ENCODE data around the gene SMNDC1. TPM values are rescaled to one million over a fixed set of nuclear protein-coding genes. Genes with fewer than 3 reads are reported as not detected.

Gene SMNDC1
- total RNA-seq, 1 experiment from 2014 or later, result 26.9 TPM

GRCh38 chr10:110337401-110337800, 32.7 kb upstream of the SMNDC1 start:
- Histone ChIP-seq H3K4me1 (replicated peaks; ENCODE audit: insufficient read depth) (peaks cover 24% of the 10 kb centered on the region), H4K20me1 (ENCODE audit: insufficient read depth) (no peaks in the 10 kb centered on the region), H3K79me2 (ENCODE audit: low read depth) (no peaks in the 10 kb centered on the region), H3K4me3 (no peak overlapping the region), H3K4me2 (peak overlapping the region; percentile 61; the same call in 1 of the 2 replicates), H3F3A (ENCODE audit: insufficient read depth, low read depth) (peaks cover 22% of the 10 kb centered on the region), H3K9me3 (ENCODE audit: insufficient read depth, low read depth) (no peaks in the 10 kb centered on the region), H3K9me2 (ENCODE audit: insufficient read depth) (no peaks in the 10 kb centered on the region), H3K27ac (peak overlapping the region; percentile 84), H3K27me3 (ENCODE audit: insufficient read depth, low read depth) (no peaks in the 10 kb centered on the region), H2AFZ (no peak overlapping the region), H3K36me3 (ENCODE audit: low read depth) (no peaks in the 10 kb centered on the region)
- no peak for DNase-seq
- no peak for TF ChIP-seq EZH2 (IDR thresholded peaks at IDR 0.05; ENCODE audit: low read depth)
- TF ChIP-seq CTCF (conservative IDR thresholded peaks at IDR 0.05), result no peak
- no TSS peak for BruUV-seq (replicated peaks)
- ChIA-PET CTCF (interaction anchor here (1.5 kb wide), 1 partner anchor 17 kb away, joined by 25 read pairs; no protein-coding TSS in a partner anchor), POLR2A (ENCODE audit: unreplicated experiment) (interaction anchor here (0.6 to 0.7 kb wide), 2 partner anchors 123 to 212 kb away, joined by 3 to 6 read pairs; no protein-coding TSS in a partner anchor)
- intact Hi-C loops (cut with micrococcal nuclease; ENCODE audit: unreplicated experiment), result no loop called here

- H3K27ac ChIP-seq, result peak overlapping the region; percentile 84
- H4K20me1 ChIP-seq (ENCODE audit: insufficient read depth), result no peaks in the 10 kb centered on the region
- ChIA-PET CTCF (interaction anchor here (0.8 to 1.5 kb wide), 2 partner anchors 10 to 18 kb away, joined by 4 to 25 read pairs; no protein-coding TSS in a partner anchor), POLR2A (ENCODE audit: unreplicated experiment) (interaction anchor here (0.5 to 0.7 kb wide), 2 partner anchors 17 to 73 kb away, joined by 8 to 12 read pairs; no protein-coding TSS in a partner anchor)
- H3K4me1 ChIP-seq (replicated peaks; ENCODE audit: insufficient read depth), result peaks cover 24% of the 10 kb centered on the region
- no TSS peak for BruUV-seq (replicated peaks)
- H3K79me2 ChIP-seq (ENCODE audit: low read depth), result no peaks in the 10 kb centered on the region
- H3K27me3 ChIP-seq (ENCODE audit: insufficient read depth, low read depth), result no peaks in the 10 kb centered on the region
- TF ChIP-seq EZH2 (IDR thresholded peaks at IDR 0.05; ENCODE audit: low read depth), result no peak
- 0 out of 2 replicates have a peak, but pooled peaks have one; percentile 29 for TF ChIP-seq CTCF (conservative IDR thresholded peaks at IDR 0.05)
- no peaks in the 10 kb centered on the region for H3K36me3 ChIP-seq (ENCODE audit: low read depth)
- DNase-seq, result peak in 1 of 2 experiments; percentile 92
- no peak overlapping the region for H3K4me3 ChIP-seq
- H3F3A ChIP-seq (ENCODE audit: insufficient read depth, low read depth), result peaks cover 22% of the 10 kb centered on the region
- H3K9me2 ChIP-seq (ENCODE audit: insufficient read depth), result no peaks in the 10 kb centered on the region
- intact Hi-C loops (cut with micrococcal nuclease; ENCODE audit: unreplicated experiment), result no loop called here
- peak overlapping the region; percentile 61 for H3K4me2 ChIP-seq
- no peak overlapping the region for H2AFZ ChIP-seq
- H3K9me3 ChIP-seq (ENCODE audit: insufficient read depth, low read depth), result no peaks in the 10 kb centered on the region
These were observed 31.5 kb upstream of the SMNDC1 start for GRCh38 chr10:110336111-110336721.

- no peak for DNase-seq
These were observed 30.8 kb upstream of the SMNDC1 start for GRCh38 chr10:110335314-110336064.

More at GRCh38 chr10:110335314-110336064, 30.8 kb upstream of the SMNDC1 start:
- H4K20me1 ChIP-seq (ENCODE audit: insufficient read depth), result no peaks in the 10 kb centered on the region
- H3K27ac ChIP-seq, result peak overlapping the region; percentile 84
- no TSS peak for BruUV-seq (replicated peaks)
- H3K4me3 ChIP-seq, result no peak overlapping the region
- no peaks in the 10 kb centered on the region for H3K9me2 ChIP-seq (ENCODE audit: insufficient read depth)
- H3K4me1 ChIP-seq (replicated peaks; ENCODE audit: insufficient read depth), result peaks cover 24% of the 10 kb centered on the region
- no peak overlapping the region for H2AFZ ChIP-seq
- TF ChIP-seq EZH2 (IDR thresholded peaks at IDR 0.05; ENCODE audit: low read depth) (no peak), CTCF (conservative IDR thresholded peaks at IDR 0.05) (no peak)
- H3K9me3 ChIP-seq (ENCODE audit: insufficient read depth, low read depth), result peaks cover under 1% of the 10 kb centered on the region; the same call in 1 of the 2 replicates
- no peaks in the 10 kb centered on the region for H3K36me3 ChIP-seq (ENCODE audit: low read depth)
- peak overlapping the region; percentile 52 for H3K4me2 ChIP-seq
- H3F3A ChIP-seq (ENCODE audit: insufficient read depth, low read depth), result peaks cover 22% of the 10 kb centered on the region
- H3K79me2 ChIP-seq (ENCODE audit: low read depth), result no peaks in the 10 kb centered on the region
- ChIA-PET CTCF (no interaction called here), POLR2A (ENCODE audit: unreplicated experiment) (no interaction called here)
- intact Hi-C loops (cut with micrococcal nuclease; ENCODE audit: unreplicated experiment), result no loop called here
- H3K27me3 ChIP-seq (ENCODE audit: insufficient read depth, low read depth), result no peaks in the 10 kb centered on the region

Data from PC-9 (cell line).